HepG2 (cell line): Measurements from ENCODE around the gene GUCY1A2. TPM values are rescaled to one million over a fixed set of nuclear protein-coding genes. Genes with fewer than 3 reads are reported as not detected.

Source experiments
- ATAC-seq: fragments of 200-7000 bp; cut with Tn5 transposase; 3 replicates; pipeline ENCODE4 v1.9.1; 2020; ENCODE audit warnings: mild to moderate bottlenecking, moderate library complexity
- BruUV-seq: library from RNA; stranded (reverse); fragments of 400-500 nt; replicated peaks from 2 replicates; lab custom pipeline; 2021; lab: Mats Ljungman, UMichigan
- CTCF ChIA-PET: fragments of 300-600 bp; formaldehyde crosslinking; extraction: SDS; loops from one replicate; lab custom pipeline; 2021; ENCODE audit warnings: low total read pairs, inconsistent platforms, low intra/inter-chr PET ratio; lab: Yijun Ruan, JAX
- POLR2A ChIA-PET: fragments of 350-600 bp; sonication (Branson Sonifier 250); formaldehyde crosslinking; loops from one replicate; lab custom pipeline; 2020; ENCODE audit warnings: antibody characterized with exemption, inconsistent platforms; lab: Yijun Ruan, JAX
- DNase-seq: peaks from one replicate; pipeline ENCODE4 v3.0.0-alpha.2; 2015; ENCODE audit warnings: low spot score
- FAIRE-seq: peaks from 3 replicates; lab custom pipeline; 2011; peaks lifted over from hg19 to GRCh38; lab: Jason Lieb, UNC
- H2AFZ ChIP-seq: one replicate; pipeline ENCODE4 v1.6.1; 2011; ENCODE audit warnings: low read length, inconsistent platforms
- H3K27ac ChIP-seq: fragments of 300-600 bp; 3 replicates; pipeline ENCODE4 v1.8.0; 2011; ENCODE audit warnings: mixed run types, mild to moderate bottlenecking, mixed read lengths, low read length, inconsistent platforms; ENCODE audit not compliant: insufficient read depth; ENCODE audit errors: extremely low read length
- H3K27me3 ChIP-seq, 2 experiments: fragments of 200-600 bp in 1 of 2; 2 replicates in 1 of 2; 3 replicates in 1 of 2; pipeline versions ENCODE4 v1.6.0 to v1.8.0; 2011; ENCODE audit warnings: low read length in 2 of 2, mild to moderate bottlenecking in 2 of 2, moderate library complexity in 2 of 2, inconsistent platforms in 1 of 2; ENCODE audit not compliant: insufficient read depth in 2 of 2, control insufficient read depth in 1 of 2
- H3K36me3 ChIP-seq, 2 experiments: fragments of 200-600 bp in 1 of 2; replicated peaks in 1 of 2; 2 replicates in 1 of 2; 3 replicates in 1 of 2; pipeline versions ENCODE4 v1.5.1 to v1.8.0; 2011; ENCODE audit warnings: low read length in 2 of 2, inconsistent platforms in 1 of 2; ENCODE audit not compliant: insufficient read depth in 2 of 2, control insufficient read depth in 1 of 2
- H3K4me1 ChIP-seq: 2 replicates; pipeline ENCODE4 v1.5.1; 2012; ENCODE audit warnings: low read length, inconsistent platforms; ENCODE audit not compliant: insufficient read depth
- H3K4me2 ChIP-seq: 2 replicates; pipeline ENCODE4 v1.6.0; 2011; ENCODE audit warnings: low read depth, low read length, inconsistent platforms
- H3K4me3 ChIP-seq, 3 experiments: fragments of 200-600 bp in 1 of 3; sonication (generic), shearing (Covaris generic) in 1 of 3; replicated peaks in 1 of 3; 2 replicates each; pipeline ENCODE4 v1.5.1; 2011 to 2016; ENCODE audit warnings: low read length in 3 of 3, inconsistent platforms in 2 of 3, low read depth in 2 of 3, mild to moderate bottlenecking in 2 of 3, control low read depth in 1 of 3, mixed read lengths in 1 of 3; ENCODE audit not compliant: insufficient read depth in 1 of 3
- H3K79me2 ChIP-seq: one replicate; pipeline ENCODE4 v1.6.1; 2011; ENCODE audit warnings: low read length, inconsistent platforms; ENCODE audit not compliant: insufficient read depth
- H3K9ac ChIP-seq: 2 replicates; pipeline ENCODE4 v1.6.0; 2011; ENCODE audit warnings: mild to moderate bottlenecking, low read depth, low read length, inconsistent platforms; ENCODE audit not compliant: insufficient read depth
- H3K9me3 ChIP-seq: 2 replicates; pipeline ENCODE4 v1.5.1; 2012; ENCODE audit warnings: mild to moderate bottlenecking, low read length
- H4K20me1 ChIP-seq: 2 replicates; pipeline ENCODE4 v1.6.0; 2011; ENCODE audit warnings: inconsistent platforms, mild to moderate bottlenecking, low read length, moderate library complexity; ENCODE audit not compliant: insufficient read depth
- HNRNPK ChIP-seq: fragments of 200-400 bp; formaldehyde crosslinking; IDR thresholded peaks from 2 replicates; pipeline ENCODE4 v1.6.1; 2018; ENCODE audit warnings: low read length, low read depth, moderate library complexity, mild to moderate bottlenecking; ENCODE audit not compliant: poor library complexity, severe bottlenecking
- NFYC ChIP-seq: IDR thresholded peaks from 2 replicates; pipeline ENCODE4 v1.6.1; 2016; ENCODE audit warnings: missing genetic modification reagents, missing compliant biosample characterization
- ZNF335 ChIP-seq: sonication (generic); formaldehyde crosslinking; IDR thresholded peaks from 2 replicates; pipeline ENCODE4 v1.4.0; 2020; ENCODE audit warnings: missing genetic modification reagents
- ZNF564 ChIP-seq: sonication (generic); formaldehyde crosslinking; IDR thresholded peaks from 2 replicates; pipeline ENCODE4 v1.8.1; 2023; ENCODE audit warnings: mild to moderate bottlenecking, missing genetic modification reagents
- WGBS: methylation state at CpG from one replicate; pipeline ENCODE4 v1.1.6; 2017; ENCODE audit warnings: low lambda C conversion rate; 5-methylcytosine and 5-hydroxymethylcytosine counted together
- in situ Hi-C: cut with HindIII; loops from 2 replicates; pipeline ENCODE4 v1.10.0; 2017; ENCODE audit warnings: low pct_unique_long_range_greater_than_20kb; ENCODE audit not compliant: extremely low pct_ligation_motif_present
- intact Hi-C: fragments of 100-400 bp; cut with micrococcal nuclease; formaldehyde crosslinking; loops from one replicate; pipeline ENCODE4 v1.10.0; 2022; ENCODE audit not compliant: unreplicated experiment
- polyA plus RNA-seq, 8 experiments: library from polyadenylated mRNA; depleted of rRNA in 3 of 8; stranded (reverse) in 7 of 8; unstranded in 1 of 8; fragments of >200 nt; fragmentation: Illumina TruSeq in 4 of 8; extraction: Trizol in 4 of 8; gene quantifications; 2 replicates each; pipeline versions ENCODE4 v1.2.1 to v1.2.3, GENCODE V29; 2011 to 2016; ENCODE audit warnings: low read depth in 4 of 8, missing spikeins in 1 of 8, mixed read lengths in 1 of 8; ENCODE audit not compliant: insufficient read depth in 1 of 8
- total RNA-seq, 5 experiments: library from RNA; depleted of rRNA; stranded (reverse); fragments of >200 nt; fragmentation: Illumina TruSeq; extraction: Trizol; gene quantifications; 2 replicates each; pipeline ENCODE4 v1.2.3, GENCODE V29; 2016; ENCODE audit warnings: low read depth in 1 of 5
- TF ChIP-seq, protein P1 (sequence below): sonication (generic); formaldehyde crosslinking; IDR thresholded peaks from one replicate; pipeline ENCODE4 v1.5.1; 2020; ENCODE audit warnings: mild to moderate bottlenecking, missing genetic modification reagents; ENCODE audit errors: not compliant biosample characterization
- TF ChIP-seq, protein P2 (sequence below): IDR thresholded peaks from 2 replicates; pipeline ENCODE4 v1.6.1; 2018; ENCODE audit warnings: missing genetic modification reagents, mild to moderate bottlenecking, missing compliant biosample characterization
- TF ChIP-seq, protein P3 (sequence below), 2 experiments: sonication (generic) in 1 of 2; formaldehyde crosslinking in 1 of 2; IDR thresholded peaks; 2 replicates each; pipeline versions ENCODE4 v1.4.0 to v1.6.1; 2016 to 2020; ENCODE audit warnings: borderline replicate concordance in 1 of 2, low read depth in 1 of 2, mild to moderate bottlenecking in 1 of 2, missing genetic modification reagents in 1 of 2

Gene GUCY1A2
- total and polyA plus RNA-seq, 2 of the 13 experiments (the other 11 are each of a cell fraction or from before 2014, with no cell fraction given): 0.01 to 0.07 TPM

DNA sequence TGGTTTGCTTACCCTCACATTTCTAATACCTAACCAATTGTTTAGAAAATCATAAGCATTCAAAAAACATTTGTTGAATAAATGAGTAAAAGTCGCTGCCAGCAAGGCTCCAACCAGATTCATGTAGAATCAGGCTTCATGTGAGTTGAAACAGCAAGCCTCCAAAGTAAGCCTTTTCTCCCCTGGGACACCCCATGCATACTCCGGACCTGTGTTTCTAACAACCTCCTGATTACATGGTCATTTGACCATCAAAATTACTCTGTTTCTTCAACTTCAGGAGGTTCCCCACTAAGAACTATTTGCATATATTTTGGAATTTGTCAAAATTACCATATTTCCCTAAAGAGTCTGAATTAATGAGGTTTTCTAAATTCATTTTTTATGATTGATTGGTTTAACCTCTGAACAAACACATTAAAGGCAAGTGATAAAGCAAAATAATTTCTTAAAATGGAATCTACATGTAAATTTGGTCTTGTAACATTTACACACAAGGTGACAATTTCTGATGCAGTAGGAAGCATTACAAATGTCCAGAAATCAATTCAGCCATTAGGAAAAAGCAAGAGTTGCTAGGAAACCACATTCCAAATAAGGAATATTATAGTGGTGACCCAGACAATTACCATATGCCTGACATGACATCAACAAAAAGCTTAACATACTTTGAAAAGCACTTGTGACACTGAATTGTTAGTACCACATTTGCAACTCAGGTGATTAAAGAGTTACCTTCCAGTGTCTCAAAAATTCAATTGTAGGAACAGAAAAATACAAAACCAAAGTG lies 252.6 kb downstream of the GUCY1A2 start (continued):
- TF ChIP-seq, protein P1, sequence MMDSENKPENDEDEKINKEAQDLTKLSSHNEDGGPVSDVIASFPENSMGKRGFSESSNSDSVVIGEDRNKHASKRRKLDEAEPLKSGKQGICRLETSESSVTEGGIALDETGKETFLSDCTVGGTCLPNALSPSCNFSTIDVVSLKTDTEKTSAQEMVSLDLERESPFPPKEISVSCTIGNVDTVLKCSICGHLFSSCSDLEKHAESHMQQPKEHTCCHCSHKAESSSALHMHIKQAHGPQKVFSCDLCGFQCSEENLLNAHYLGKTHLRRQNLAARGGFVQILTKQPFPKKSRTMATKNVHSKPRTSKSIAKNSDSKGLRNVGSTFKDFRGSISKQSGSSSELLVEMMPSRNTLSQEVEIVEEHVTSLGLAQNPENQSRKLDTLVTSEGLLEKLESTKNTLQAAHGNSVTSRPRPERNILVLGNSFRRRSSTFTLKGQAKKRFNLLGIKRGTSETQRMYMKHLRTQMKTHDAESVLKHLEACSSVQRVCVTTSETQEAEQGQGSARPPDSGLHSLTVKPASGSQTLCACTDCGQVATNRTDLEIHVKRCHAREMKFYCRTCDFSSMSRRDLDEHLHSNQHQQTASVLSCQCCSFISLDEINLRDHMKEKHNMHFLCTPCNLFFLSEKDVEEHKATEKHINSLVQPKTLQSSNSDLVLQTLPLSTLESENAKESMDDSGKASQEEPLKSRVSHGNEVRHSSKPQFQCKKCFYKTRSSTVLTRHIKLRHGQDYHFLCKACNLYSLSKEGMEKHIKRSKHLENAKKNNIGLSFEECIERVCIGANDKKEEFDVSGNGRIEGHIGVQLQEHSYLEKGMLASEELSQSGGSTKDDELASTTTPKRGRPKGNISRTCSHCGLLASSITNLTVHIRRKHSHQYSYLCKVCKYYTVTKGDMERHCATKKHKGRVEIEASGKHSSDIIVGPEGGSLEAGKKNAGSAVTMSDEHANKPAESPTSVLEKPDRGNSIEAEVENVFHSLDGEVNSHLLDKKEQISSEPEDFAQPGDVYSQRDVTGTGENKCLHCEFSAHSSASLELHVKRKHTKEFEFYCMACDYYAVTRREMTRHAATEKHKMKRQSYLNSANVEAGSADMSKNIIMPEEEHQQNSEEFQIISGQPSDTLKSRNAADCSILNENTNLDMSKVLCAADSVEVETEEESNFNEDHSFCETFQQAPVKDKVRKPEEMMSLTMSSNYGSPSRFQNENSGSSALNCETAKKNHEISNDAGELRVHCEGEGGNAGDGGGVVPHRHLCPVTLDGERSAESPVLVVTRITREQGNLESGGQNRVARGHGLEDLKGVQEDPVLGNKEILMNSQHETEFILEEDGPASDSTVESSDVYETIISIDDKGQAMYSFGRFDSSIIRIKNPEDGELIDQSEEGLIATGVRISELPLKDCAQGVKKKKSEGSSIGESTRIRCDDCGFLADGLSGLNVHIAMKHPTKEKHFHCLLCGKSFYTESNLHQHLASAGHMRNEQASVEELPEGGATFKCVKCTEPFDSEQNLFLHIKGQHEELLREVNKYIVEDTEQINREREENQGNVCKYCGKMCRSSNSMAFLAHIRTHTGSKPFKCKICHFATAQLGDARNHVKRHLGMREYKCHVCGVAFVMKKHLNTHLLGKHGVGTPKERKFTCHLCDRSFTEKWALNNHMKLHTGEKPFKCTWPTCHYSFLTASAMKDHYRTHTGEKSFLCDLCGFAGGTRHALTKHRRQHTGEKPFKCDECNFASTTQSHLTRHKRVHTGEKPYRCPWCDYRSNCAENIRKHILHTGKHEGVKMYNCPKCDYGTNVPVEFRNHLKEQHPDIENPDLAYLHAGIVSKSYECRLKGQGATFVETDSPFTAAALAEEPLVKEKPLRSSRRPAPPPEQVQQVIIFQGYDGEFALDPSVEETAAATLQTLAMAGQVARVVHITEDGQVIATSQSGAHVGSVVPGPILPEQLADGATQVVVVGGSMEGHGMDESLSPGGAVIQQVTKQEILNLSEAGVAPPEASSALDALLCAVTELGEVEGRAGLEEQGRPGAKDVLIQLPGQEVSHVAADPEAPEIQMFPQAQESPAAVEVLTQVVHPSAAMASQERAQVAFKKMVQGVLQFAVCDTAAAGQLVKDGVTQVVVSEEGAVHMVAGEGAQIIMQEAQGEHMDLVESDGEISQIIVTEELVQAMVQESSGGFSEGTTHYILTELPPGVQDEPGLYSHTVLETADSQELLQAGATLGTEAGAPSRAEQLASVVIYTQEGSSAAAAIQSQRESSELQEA (CRISPR knock-in tag): no peak

DNA sequence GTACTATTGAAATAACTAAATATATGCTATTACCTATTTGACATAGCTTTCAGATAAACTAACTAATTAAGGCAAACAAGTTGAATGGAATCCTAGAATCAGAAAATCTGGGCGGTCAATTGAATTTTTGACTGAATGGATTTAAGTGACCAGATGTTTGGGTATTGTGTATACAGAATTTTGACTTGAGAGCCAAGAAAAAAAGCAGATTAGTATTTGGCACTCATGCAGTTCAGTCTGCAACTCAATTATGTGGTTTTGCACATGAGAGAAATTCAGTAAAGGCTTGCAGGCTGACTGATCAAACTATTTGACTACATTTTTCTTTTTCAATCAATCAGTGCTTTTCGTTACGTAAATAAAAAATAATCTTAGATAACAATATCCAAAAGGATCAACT lies 254.8 kb downstream of the GUCY1A2 start:
- CTCF ChIA-PET: no interaction called here
- no peak for ATAC-seq
- Histone ChIP-seq H3K9ac (no peak overlapping the region), H4K20me1 (no peaks in the 10 kb centered on the region), H2AFZ (no peak overlapping the region), H3K4me1 (no peaks in the 10 kb centered on the region), H3K9me3 (no peaks in the 10 kb centered on the region), H3K4me3 (no peak overlapping the region), H3K4me2 (no peak overlapping the region), H3K27me3 (no peaks in the 10 kb centered on the region), H3K27ac (no peak overlapping the region), H3K79me2 (no peaks in the 10 kb centered on the region), H3K36me3 (no peaks in the 10 kb centered on the region)
- no peak for FAIRE-seq
- intact Hi-C loops: no loop called here
- WGBS: 41% methylated on average over 3 of the region's 3 CpGs
- no peak for DNase-seq
- in situ Hi-C loops: no loop called here
- POLR2A ChIA-PET: no interaction called here
- no TSS peak for BruUV-seq
- TF ChIP-seq HNRNPK: no peak
- no peak for TF ChIP-seq ZNF335 (CRISPR knock-in tag)
- TF ChIP-seq, protein P2, sequence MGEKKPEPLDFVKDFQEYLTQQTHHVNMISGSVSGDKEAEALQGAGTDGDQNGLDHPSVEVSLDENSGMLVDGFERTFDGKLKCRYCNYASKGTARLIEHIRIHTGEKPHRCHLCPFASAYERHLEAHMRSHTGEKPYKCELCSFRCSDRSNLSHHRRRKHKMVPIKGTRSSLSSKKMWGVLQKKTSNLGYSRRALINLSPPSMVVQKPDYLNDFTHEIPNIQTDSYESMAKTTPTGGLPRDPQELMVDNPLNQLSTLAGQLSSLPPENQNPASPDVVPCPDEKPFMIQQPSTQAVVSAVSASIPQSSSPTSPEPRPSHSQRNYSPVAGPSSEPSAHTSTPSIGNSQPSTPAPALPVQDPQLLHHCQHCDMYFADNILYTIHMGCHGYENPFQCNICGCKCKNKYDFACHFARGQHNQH (CRISPR knock-in tag): no peak
- TF ChIP-seq NFYC (CRISPR knock-in tag): no peak
- no peak for TF ChIP-seq ZNF564 (CRISPR knock-in tag)
- TF ChIP-seq, protein P3, sequence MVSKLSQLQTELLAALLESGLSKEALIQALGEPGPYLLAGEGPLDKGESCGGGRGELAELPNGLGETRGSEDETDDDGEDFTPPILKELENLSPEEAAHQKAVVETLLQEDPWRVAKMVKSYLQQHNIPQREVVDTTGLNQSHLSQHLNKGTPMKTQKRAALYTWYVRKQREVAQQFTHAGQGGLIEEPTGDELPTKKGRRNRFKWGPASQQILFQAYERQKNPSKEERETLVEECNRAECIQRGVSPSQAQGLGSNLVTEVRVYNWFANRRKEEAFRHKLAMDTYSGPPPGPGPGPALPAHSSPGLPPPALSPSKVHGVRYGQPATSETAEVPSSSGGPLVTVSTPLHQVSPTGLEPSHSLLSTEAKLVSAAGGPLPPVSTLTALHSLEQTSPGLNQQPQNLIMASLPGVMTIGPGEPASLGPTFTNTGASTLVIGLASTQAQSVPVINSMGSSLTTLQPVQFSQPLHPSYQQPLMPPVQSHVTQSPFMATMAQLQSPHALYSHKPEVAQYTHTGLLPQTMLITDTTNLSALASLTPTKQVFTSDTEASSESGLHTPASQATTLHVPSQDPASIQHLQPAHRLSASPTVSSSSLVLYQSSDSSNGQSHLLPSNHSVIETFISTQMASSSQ (IDR thresholded peaks at IDR 0.05; ENCODE audit: low read depth): no peak
- TF ChIP-seq, protein P3 (CRISPR knock-in tag; IDR thresholded peaks at IDR 0.05; ENCODE audit: borderline replicate concordance): no peak
